Psoas muscle (tissue), 8 donors: Measurements from ENCODE around the gene MYCBP2. TPM values are rescaled to one million over a fixed set of nuclear protein-coding genes. Genes with fewer than 3 reads are reported as not detected.

Experiments
- ATAC-seq, 4 donors: fragments of 200-7000 bp; cut with Tn5 transposase; one replicate each; pipeline ENCODE4 v1.9.1; 2020; ENCODE audit warnings: moderate library complexity in 3 of 4, mild to moderate bottlenecking in 2 of 4
- DNase-seq, 2 donors: peaks; one replicate each; pipeline ENCODE4 v3.0.0-alpha.2; 2020
- H3K27ac ChIP-seq: fragments of 200-600 bp; one replicate; pipeline ENCODE4 v1.8.0; 2022
- H3K27me3 ChIP-seq, 3 donors: fragments of 200-600 bp in 1 of 3; one replicate each; pipeline versions ENCODE4 v1.6.1 to v1.8.0; 2013 to 2022; ENCODE audit warnings: low read length in 2 of 3, mild to moderate bottlenecking in 2 of 3, moderate library complexity in 1 of 3; ENCODE audit not compliant: insufficient read depth in 3 of 3
- H3K36me3 ChIP-seq, 2 donors: fragments of 200-600 bp in 1 of 2; one replicate each; pipeline versions ENCODE4 v1.6.1 to v1.8.0; 2013 to 2022; ENCODE audit warnings: low read depth in 1 of 2, mild to moderate bottlenecking in 1 of 2, moderate library complexity in 1 of 2; ENCODE audit not compliant: insufficient read depth in 1 of 2
- H3K4me1 ChIP-seq: fragments of 200-600 bp; one replicate; pipeline ENCODE4 v1.8.0; 2022
- H3K4me3 ChIP-seq: fragments of 200-600 bp; one replicate; pipeline ENCODE4 v1.8.0; 2022; ENCODE audit warnings: mild to moderate bottlenecking
- H3K9me3 ChIP-seq: fragments of 200-600 bp; one replicate; pipeline ENCODE4 v1.8.0; 2022
- WGBS, 3 donors: extraction: QIAGEN DNeasy Blood & Tissue Kit; methylation state at CpG; one replicate each; pipeline versions ENCODE4 v1.1.6 to v1.1.7; 2013; 5-methylcytosine and 5-hydroxymethylcytosine counted together
- intact Hi-C, 2 donors: fragments of 100-400 bp; cut with DNase I; formaldehyde crosslinking; loops; one replicate each; pipeline versions ENCODE4 v1.11.0 to v1.14.2; 2022
- polyA plus RNA-seq, 3 donors: library from polyadenylated mRNA; stranded (reverse); fragments of 200-250 nt; gene quantifications; one replicate each; pipeline ENCODE4 v1.2.3, GENCODE V29; 2013
- total RNA-seq, 4 donors: library from RNA; stranded (reverse); fragmentation: NEBNext Ultra II Directional in 2 of 4; extraction: Animal tissue kit (Norgen Biotek cat#: 25700) in 2 of 4; gene quantifications; one replicate each; pipeline versions ENCODE4 v1.2.1 to v1.2.4, GENCODE V29; 2021 to 2023
- TF ChIP-seq, protein P1 (sequence below): fragments of 200-600 bp; IDR thresholded peaks from one replicate; pipeline ENCODE4 v1.8.0; 2022; ENCODE audit warnings: antibody characterized with exemption
- donor health status: healthy with polysubstance abuse.
- donor health status: DM: no; HTN: no; CAD: no; lungs with moderate emphysema.
- donor health status: Bipolar disorder and iron deficiency.
- donor health status: healthy.
- donor health status: DM: yes; HTN: yes; CAD: no.
- donor health status: DM: no; HTN: no; CAD: no.
- donor health status: DM: no; HTN: no; CAD: no.
- donor health status: DM: yes; HTN: yes; CAD: no.

Gene MYCBP2
- total and polyA plus RNA-seq, 7 donors = 10.8 to 49.5 (median 35.5) TPM

DNA sequence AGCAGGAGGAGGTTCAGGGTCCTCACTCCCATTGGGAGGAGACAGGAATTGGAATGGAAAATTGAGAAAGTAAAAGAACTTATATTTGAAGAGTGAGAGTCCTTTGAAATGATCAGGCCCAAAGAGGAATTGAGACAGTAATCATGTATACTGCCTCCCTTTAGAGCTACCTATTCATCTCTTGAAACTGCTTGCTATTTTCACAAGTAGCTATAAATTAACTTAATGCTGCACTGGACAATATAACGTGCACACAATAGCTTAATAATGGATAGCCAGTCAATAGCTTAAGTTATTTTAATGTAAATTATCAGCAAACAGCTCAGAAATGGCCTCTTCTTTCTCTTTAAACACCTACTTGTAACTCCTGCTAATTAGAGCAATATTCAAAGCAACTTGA is 46.6 kb upstream of the MYCBP2 start:
- H3K4me1 ChIP-seq = no peaks in the 10 kb centered on the region
- 64 to 84% (median 68%) methylated on average over 1 of the region's 1 CpG for WGBS, 3 donors
- TF ChIP-seq, protein P1, sequence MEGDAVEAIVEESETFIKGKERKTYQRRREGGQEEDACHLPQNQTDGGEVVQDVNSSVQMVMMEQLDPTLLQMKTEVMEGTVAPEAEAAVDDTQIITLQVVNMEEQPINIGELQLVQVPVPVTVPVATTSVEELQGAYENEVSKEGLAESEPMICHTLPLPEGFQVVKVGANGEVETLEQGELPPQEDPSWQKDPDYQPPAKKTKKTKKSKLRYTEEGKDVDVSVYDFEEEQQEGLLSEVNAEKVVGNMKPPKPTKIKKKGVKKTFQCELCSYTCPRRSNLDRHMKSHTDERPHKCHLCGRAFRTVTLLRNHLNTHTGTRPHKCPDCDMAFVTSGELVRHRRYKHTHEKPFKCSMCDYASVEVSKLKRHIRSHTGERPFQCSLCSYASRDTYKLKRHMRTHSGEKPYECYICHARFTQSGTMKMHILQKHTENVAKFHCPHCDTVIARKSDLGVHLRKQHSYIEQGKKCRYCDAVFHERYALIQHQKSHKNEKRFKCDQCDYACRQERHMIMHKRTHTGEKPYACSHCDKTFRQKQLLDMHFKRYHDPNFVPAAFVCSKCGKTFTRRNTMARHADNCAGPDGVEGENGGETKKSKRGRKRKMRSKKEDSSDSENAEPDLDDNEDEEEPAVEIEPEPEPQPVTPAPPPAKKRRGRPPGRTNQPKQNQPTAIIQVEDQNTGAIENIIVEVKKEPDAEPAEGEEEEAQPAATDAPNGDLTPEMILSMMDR = no peak
- no peaks in the 10 kb centered on the region for H3K9me3 ChIP-seq
- H3K4me3 ChIP-seq = no peak overlapping the region
- H3K27ac ChIP-seq = no peak overlapping the region
- DNase-seq = no peak
- no peak for ATAC-seq
- H3K27me3 ChIP-seq = no peaks in the 10 kb centered on the region
- no peaks in the 10 kb centered on the region for H3K36me3 ChIP-seq
- intact Hi-C loops = no loop called here

DNA sequence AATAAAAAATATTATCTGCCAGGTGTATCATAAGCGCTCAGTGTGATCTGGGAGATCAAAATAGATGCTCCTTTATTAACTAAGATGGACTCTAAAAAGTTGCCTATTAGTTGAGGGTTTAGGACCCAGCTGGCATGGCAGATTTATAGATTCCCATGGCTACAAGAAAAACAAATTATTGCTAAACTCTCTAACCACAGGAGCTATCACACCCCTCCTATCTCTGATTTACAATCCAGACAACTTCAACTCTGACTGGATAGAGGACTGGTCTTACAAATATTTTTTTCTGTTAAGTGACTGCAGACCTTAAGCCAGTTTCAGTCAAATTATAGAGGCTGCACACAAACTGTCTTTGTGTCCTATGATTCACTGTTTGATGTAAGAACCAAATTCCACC is 45.4 kb upstream of the MYCBP2 start:
- Histone ChIP-seq H3K4me1 (no peaks in the 10 kb centered on the region), H3K4me3 (no peak overlapping the region), H3K36me3 (no peaks in the 10 kb centered on the region), H3K27ac (no peak overlapping the region), H3K9me3 (no peaks in the 10 kb centered on the region), H3K27me3 (no peaks in the 10 kb centered on the region)
- 84 to 95% (median 95%) methylated on average over 1 of the region's 1 CpG for WGBS, 3 donors
- DNase-seq (no peak), ATAC-seq (no peak)
- TF ChIP-seq, protein P1 = no peak
- intact Hi-C loops = no loop called here

DNA sequence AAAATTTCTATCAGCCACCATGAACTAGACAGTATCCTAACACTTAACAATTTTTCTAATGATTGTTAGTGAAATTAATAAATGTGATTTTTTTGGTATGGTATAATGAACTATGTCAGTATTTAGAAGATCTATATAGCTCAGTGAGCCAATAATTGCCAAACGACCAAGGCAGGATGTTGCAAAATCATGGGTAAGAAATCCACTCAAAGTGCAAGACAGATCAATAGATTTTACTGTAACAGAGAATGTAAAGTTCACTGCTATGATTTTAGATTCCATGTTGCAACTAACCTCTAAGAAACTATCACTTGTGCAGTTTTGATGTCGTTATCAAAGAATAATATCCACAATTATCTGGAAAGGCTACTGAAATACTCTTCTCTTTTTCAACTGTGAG is 44.0 kb upstream of the MYCBP2 start:
- Histone ChIP-seq H3K4me3 (no peak overlapping the region), H3K27ac (no peak overlapping the region), H3K27me3 (no peaks in the 10 kb centered on the region), H3K9me3 (no peaks in the 10 kb centered on the region), H3K4me1 (no peaks in the 10 kb centered on the region), H3K36me3 (no peaks in the 10 kb centered on the region)
- WGBS, 3 donors = 75% methylated on average over 2 of the region's 2 CpGs
- intact Hi-C loops = no loop called here
- DNase-seq = no peak
- TF ChIP-seq, protein P1 = no peak
- ATAC-seq = no peak

DNA sequence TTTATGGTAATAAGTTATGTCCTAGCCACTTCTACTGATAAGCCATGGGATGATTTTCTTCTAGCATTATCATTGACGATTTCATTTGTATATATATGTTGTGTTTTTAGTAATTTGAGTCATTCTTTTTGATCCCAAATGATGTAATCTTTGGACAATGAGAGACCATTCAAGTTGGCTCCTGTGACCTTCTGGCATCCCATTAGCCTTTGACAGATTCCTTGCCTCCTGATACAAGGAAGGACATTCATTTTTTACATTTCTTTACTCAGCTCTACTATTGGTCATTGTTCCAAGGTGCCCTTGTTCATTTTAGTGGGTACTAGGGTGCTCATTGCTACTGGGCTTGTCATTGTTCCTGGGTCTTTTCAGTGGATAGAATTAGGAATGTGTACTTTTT is 35.3 kb upstream of the MYCBP2 start:
- ATAC-seq (no peak), DNase-seq (no peak)
- no peak overlapping the region for H3K27ac ChIP-seq
- H3K4me1 ChIP-seq = no peaks in the 10 kb centered on the region
- intact Hi-C loops = no loop called here
- H3K4me3 ChIP-seq = no peak overlapping the region
- no peaks in the 10 kb centered on the region for H3K9me3 ChIP-seq
- TF ChIP-seq, protein P1 = no peak
- WGBS, 3 donors = 59 to 68% (median 68%) methylated on average over 1 of the region's 1 CpG
- H3K36me3 ChIP-seq = no peaks in the 10 kb centered on the region
- H3K27me3 ChIP-seq = no peaks in the 10 kb centered on the region

DNA sequence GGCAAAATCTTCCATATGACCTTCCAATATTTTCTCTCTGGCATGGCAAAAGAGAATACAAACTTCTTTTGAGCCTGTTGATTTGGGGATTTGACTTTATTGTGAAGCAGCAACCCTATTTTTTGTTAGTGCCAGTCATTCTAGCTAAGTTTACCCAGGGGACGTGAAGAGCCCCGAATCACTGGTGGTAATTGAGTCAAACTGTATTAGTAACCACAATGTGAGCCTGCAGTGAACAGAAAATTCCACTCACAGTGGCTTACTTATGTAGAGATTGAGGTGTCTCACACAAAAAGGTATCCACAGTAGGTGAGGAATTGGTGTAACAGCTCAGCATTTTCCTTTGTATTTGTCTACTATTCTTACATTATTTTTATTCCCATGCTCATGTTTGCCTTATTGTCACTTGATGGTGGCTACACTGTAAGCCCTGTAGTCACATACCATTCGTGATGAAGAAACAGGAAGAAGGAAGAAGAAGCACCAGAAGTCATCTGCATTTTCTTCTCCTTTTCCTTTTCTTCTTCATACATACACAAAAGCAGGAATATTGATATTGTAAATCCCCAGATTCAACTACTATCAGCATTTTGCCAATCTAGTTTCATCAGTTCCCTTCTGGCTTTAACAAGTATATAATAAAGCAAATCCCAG is 33.3 kb upstream of the MYCBP2 start:
- no peaks in the 10 kb centered on the region for H3K9me3 ChIP-seq
- TF ChIP-seq, protein P1 = no peak
- no peak for ATAC-seq
- no peaks in the 10 kb centered on the region for H3K36me3 ChIP-seq
- no peaks in the 10 kb centered on the region for H3K27me3 ChIP-seq
- no peak overlapping the region for H3K4me3 ChIP-seq
- WGBS, 3 donors = 71 to 77% (median 74%) methylated on average over 3 of the region's 3 CpGs
- no peaks in the 10 kb centered on the region for H3K4me1 ChIP-seq
- intact Hi-C loops = no loop called here
- H3K27ac ChIP-seq = no peak overlapping the region
- DNase-seq = no peak
